Stimulated activated memory B cell treated with anti-CD40 and anti-IgM and Interleukin-4, amounts not matched to agents 10 μg/mL and 1 μg/mL and 100 μg/mL, for 72 hours (primary cell): ENCODE measurements around the gene PPEF2.
"Not testable (repeated sequence)": the region's sequence is repeated elsewhere in the genome, so short reads cannot be mapped to it uniquely, and the experiment has no call there.

Source experiments
- ATAC-seq: fragments of 150-1000 bp; cut with Tn5 transposase; 2 replicates; pipeline ENCODE4 v1.10.0; 2021
- H3K27ac Mint-ChIP-seq: one replicate; pipeline ENCODE4 v1.8.0; 2022; ENCODE audit warnings: mild to moderate bottlenecking, mixed read lengths
- H3K27me3 Mint-ChIP-seq: one replicate; pipeline ENCODE4 v1.8.0; 2022; ENCODE audit warnings: mixed read lengths
- H3K36me3 Mint-ChIP-seq: one replicate; pipeline ENCODE4 v1.8.0; 2022; ENCODE audit warnings: mixed read lengths
- H3K4me1 Mint-ChIP-seq: one replicate; pipeline ENCODE4 v1.8.0; 2022; ENCODE audit warnings: mixed read lengths
- H3K4me3 Mint-ChIP-seq: one replicate; pipeline ENCODE4 v1.8.0; 2022; ENCODE audit warnings: mild to moderate bottlenecking, moderate library complexity, mixed read lengths
- H3K9me3 Mint-ChIP-seq: one replicate; pipeline ENCODE4 v1.8.0; 2022; ENCODE audit warnings: mixed read lengths

PPEF2 gene

GRCh38 chr4:75902352-75902751 lies at the start of gene PPEF2:
Gene PPEF2, minus strand, starts transcription at chr4:75902452. Its CDS starts 6,127 bp downstream, at chr4:75896325.
- H3K27me3 Mint-ChIP-seq = no peaks in the 10 kb centered on the region
- ATAC-seq = no peak
- H3K4me3 Mint-ChIP-seq = peak within 1 kb of the TSS; percentile 34
- H3K36me3 Mint-ChIP-seq = no peaks in the 10 kb centered on the region
- peak within 1 kb of the TSS; percentile 31 for H3K27ac Mint-ChIP-seq
- peaks cover 16% of the 10 kb centered on the region for H3K4me1 Mint-ChIP-seq
- H3K9me3 Mint-ChIP-seq = peaks cover 3% of the 10 kb centered on the region

DNA sequence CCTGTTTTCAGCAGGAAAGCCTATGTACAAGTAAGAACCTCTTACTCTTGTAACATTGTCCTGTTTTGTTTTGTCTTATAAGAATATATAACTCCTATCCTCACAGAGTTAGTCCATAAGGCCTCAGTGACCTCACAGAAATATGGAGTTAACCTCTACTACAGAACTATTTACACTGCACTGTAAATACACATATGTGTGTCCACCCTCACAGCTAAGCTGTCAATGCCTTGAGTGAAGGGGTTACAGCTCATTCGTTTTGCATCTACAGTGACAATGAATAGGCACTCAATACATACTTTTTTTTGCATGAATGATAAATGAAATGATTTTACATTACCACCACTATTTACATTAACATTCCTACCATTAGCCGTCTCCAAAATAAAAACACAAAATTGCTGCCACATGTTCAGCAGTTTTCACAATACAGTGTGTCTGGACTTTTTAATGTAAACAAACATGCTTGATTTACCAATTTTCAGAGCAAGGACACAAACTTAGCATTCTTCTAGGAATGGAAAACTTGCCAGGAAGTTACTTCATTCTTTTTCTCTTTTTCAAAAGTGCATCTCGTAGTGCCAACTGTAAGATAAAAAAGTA lies 48.1 kb upstream of the PPEF2 start:
- H3K4me3 Mint-ChIP-seq = no peak overlapping the region
- no peaks in the 10 kb centered on the region for H3K27me3 Mint-ChIP-seq
- no peak overlapping the region for H3K27ac Mint-ChIP-seq
- peaks cover 37% of the 10 kb centered on the region for H3K36me3 Mint-ChIP-seq
- no peak for ATAC-seq
- peaks cover 30% of the 10 kb centered on the region for H3K4me1 Mint-ChIP-seq
- H3K9me3 Mint-ChIP-seq = no peaks in the 10 kb centered on the region

GRCh38 chr4:75948822-75949444 lies 46.7 kb upstream of the PPEF2 start:
- H3K4me3 Mint-ChIP-seq = no peak overlapping the region
- H3K4me1 Mint-ChIP-seq = peaks cover 30% of the 10 kb centered on the region
- ATAC-seq = peak; percentile 67
- no peaks in the 10 kb centered on the region for H3K9me3 Mint-ChIP-seq
- H3K27ac Mint-ChIP-seq = peak overlapping the region; percentile 42
- H3K27me3 Mint-ChIP-seq = no peaks in the 10 kb centered on the region
- H3K36me3 Mint-ChIP-seq = peaks cover 32% of the 10 kb centered on the region

DNA sequence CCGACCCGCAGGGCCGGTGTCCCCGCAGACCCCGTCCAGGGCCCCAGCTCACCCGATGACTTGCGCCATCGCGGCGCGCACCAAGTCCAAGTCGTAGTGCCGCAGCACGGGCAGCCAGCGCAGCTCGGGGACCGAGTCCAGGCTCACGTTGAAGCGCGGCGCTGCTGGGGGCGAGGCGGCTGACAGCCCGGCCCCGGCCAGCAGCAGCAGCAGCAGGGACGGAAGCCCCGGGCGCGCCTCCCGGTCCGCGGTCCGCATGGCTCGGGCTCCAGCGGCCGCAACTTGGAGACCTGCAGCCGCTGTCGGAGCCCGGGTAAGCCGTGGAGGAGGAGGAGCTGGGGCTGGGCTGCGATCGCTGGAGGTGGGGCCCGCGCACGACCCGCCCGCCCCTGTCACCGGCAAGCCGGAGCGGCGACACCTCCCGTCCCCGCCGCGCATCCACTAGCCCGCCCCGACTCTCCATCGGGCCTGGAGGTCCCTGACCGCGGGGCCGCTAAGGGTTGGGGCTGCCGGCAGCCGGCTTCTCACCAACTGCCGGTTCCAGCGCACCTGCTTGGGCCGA lies 38.5 kb upstream of the PPEF2 start, which contains the start of gene NAAA:
NAAA (minus strand) TSS at position 322 of the 562 bp plus-strand sequence; CDS start at position 258, 64 bp downstream.
- peak; percentile 92 for ATAC-seq
- no peaks in the 10 kb centered on the region for H3K9me3 Mint-ChIP-seq

GRCh38 chr4:75939890-75940691 lies 37.8 kb upstream of the PPEF2 start:
- no peaks in the 10 kb centered on the region for H3K27me3 Mint-ChIP-seq
- peaks cover 5% of the 10 kb centered on the region for H3K36me3 Mint-ChIP-seq
- no peaks in the 10 kb centered on the region for H3K9me3 Mint-ChIP-seq
- peaks cover 30% of the 10 kb centered on the region for H3K4me1 Mint-ChIP-seq
- H3K4me3 Mint-ChIP-seq = peak overlapping the region; percentile 94
- H3K27ac Mint-ChIP-seq = peak overlapping the region; percentile 99
- ATAC-seq = peak; percentile 89

More for the DNA sequence above, 38.5 kb upstream of the PPEF2 start, which contains the start of gene NAAA:
- peaks cover 5% of the 10 kb centered on the region for H3K36me3 Mint-ChIP-seq
- peaks cover 30% of the 10 kb centered on the region for H3K4me1 Mint-ChIP-seq
- H3K27ac Mint-ChIP-seq = peak within 1 kb of the TSS; percentile 99
- H3K4me3 Mint-ChIP-seq = peak within 1 kb of the TSS; percentile 94
- H3K27me3 Mint-ChIP-seq = no peaks in the 10 kb centered on the region

DNA sequence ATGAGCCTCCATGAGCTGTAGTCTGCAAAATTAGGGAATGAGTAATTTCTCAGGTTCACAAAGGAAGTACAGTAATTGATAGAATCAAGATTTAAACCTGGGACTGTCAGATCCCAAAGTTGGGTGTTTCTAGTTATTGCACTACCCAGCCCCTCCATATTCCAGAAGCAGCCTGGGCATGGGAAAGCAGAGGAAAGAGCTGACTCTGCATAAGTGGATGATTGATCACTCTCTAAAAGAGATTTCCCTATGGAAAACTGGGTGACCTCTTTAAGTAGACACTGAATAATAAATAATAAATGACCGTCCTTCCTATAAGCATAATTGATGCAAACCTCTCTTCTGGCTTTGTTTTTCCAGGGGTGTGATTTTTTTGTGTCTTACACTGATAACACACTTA lies 33.4 kb upstream of the PPEF2 start:
- no peak for ATAC-seq
- Mint-ChIP-seq H3K27me3 (no peaks in the 10 kb centered on the region), H3K36me3 (peaks cover 10% of the 10 kb centered on the region), H3K9me3 (no peaks in the 10 kb centered on the region), H3K4me3 (no peak overlapping the region), H3K27ac (no peak overlapping the region), H3K4me1 (peaks cover 22% of the 10 kb centered on the region)

DNA sequence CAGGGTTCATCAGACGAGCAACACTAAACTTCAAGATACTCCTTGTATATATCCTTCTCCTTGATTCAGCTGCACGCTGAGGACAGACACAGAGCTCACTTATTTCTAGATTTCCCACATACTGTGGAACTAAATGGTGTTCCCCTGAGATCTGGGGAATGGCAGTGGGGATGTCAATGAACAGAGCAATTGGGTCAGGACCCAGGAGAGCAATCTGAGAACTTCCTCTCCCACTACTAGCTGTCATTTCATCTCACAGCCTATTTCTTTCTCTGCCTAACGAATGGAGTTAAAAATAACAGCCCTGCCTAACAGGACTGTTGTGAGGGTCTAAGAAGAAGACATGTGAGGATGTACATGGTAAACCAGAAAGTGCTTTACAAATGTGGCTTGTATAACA lies 27.9 kb upstream of the PPEF2 start:
- H3K36me3 Mint-ChIP-seq = peaks cover 42% of the 10 kb centered on the region
- no peaks in the 10 kb centered on the region for H3K27me3 Mint-ChIP-seq
- H3K4me1 Mint-ChIP-seq = no peaks in the 10 kb centered on the region
- H3K4me3 Mint-ChIP-seq = no peak overlapping the region
- no peak overlapping the region for H3K27ac Mint-ChIP-seq
- no peak for ATAC-seq
- no peaks in the 10 kb centered on the region for H3K9me3 Mint-ChIP-seq

- not testable (repeated sequence) for H3K4me3 Mint-ChIP-seq, H3K4me1 Mint-ChIP-seq, H3K27me3 Mint-ChIP-seq, H3K9me3 Mint-ChIP-seq, H3K27ac Mint-ChIP-seq, ATAC-seq
- peaks cover 73% of the 10 kb centered on the region for H3K36me3 Mint-ChIP-seq
These were observed 22.7 kb upstream of the PPEF2 start for GRCh38 chr4:75924916-75925315.

- Mint-ChIP-seq H3K4me1 (no peaks in the 10 kb centered on the region), H3K9me3 (no peaks in the 10 kb centered on the region), H3K4me3 (no peak overlapping the region), H3K36me3 (peaks cover 70% of the 10 kb centered on the region), H3K27ac (no peak overlapping the region), H3K27me3 (no peaks in the 10 kb centered on the region)
- no peak for ATAC-seq
These were observed 22.1 kb upstream of the PPEF2 start for GRCh38 chr4:75924309-75924827.

DNA sequence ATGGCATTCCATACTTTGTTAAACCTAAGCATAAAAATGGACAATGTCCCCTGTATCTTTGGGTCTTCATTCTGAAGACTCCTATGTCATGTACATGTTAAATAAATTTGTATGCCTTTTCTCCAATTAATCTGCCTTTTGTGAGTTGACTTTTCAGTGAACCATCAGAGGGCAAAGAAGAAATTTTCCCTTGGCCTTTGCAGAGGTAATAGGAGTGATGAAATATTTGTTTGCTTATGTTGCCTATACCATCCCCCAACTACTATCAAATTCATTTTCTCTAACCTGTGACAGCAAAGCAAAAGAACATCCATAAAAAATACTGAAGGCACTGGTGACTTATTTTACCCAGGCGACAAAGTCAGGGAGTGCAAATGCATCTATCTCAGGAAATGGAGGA lies 20.3 kb upstream of the PPEF2 start:
- no peak for ATAC-seq
- no peaks in the 10 kb centered on the region for H3K27me3 Mint-ChIP-seq
- no peaks in the 10 kb centered on the region for H3K4me1 Mint-ChIP-seq
- H3K4me3 Mint-ChIP-seq = no peak overlapping the region
- no peaks in the 10 kb centered on the region for H3K9me3 Mint-ChIP-seq
- no peak overlapping the region for H3K27ac Mint-ChIP-seq
- H3K36me3 Mint-ChIP-seq = peaks cover 60% of the 10 kb centered on the region

DNA sequence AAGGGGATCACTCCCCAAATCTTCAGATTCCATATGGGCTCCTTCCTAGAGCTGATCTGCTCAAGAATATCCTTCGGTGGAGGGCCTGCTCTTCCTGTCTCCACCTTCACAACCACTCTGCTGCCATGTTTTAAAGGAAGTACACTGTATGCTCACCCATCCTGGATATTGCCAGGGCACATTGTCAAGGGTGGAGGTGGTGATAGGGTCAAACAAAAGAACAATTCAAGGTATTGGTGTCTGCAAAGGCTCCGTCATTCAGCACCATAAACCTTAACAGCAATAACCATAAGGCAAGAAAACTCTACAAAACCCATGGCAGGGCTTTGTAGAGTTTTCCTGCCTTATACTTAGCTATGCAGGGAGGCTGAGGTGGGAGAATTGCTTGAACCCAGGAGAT lies 19.7 kb upstream of the PPEF2 start:
- H3K27me3 Mint-ChIP-seq = no peaks in the 10 kb centered on the region
- no peaks in the 10 kb centered on the region for H3K9me3 Mint-ChIP-seq
- no peak for ATAC-seq
- H3K36me3 Mint-ChIP-seq = peaks cover 56% of the 10 kb centered on the region
- H3K4me1 Mint-ChIP-seq = no peaks in the 10 kb centered on the region
- H3K27ac Mint-ChIP-seq = no peak overlapping the region
- H3K4me3 Mint-ChIP-seq = no peak overlapping the region

DNA sequence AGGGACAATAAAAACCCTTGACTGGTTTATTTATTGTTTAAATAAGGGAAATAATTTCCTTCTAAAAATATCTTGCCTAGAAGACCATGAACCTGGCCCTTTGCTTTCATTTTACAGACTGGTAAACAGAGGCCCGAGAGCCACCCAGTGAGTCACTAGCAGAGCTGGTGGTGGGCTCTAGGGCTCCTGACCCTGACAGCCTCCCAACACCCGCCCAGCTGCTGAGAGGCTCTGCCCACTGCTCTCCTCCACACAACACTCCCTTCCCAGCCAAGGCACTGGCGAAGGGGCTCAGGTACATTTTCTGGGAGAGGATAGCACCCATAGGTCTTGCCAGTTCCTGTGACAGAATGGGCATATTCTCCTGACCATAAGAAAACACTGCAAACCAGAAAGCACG lies 18.1 kb upstream of the PPEF2 start:
- Mint-ChIP-seq H3K27me3 (no peaks in the 10 kb centered on the region), H3K36me3 (peaks cover 53% of the 10 kb centered on the region), H3K9me3 (no peaks in the 10 kb centered on the region), H3K27ac (no peak overlapping the region), H3K4me3 (no peak overlapping the region), H3K4me1 (no peaks in the 10 kb centered on the region)
- no peak for ATAC-seq

DNA sequence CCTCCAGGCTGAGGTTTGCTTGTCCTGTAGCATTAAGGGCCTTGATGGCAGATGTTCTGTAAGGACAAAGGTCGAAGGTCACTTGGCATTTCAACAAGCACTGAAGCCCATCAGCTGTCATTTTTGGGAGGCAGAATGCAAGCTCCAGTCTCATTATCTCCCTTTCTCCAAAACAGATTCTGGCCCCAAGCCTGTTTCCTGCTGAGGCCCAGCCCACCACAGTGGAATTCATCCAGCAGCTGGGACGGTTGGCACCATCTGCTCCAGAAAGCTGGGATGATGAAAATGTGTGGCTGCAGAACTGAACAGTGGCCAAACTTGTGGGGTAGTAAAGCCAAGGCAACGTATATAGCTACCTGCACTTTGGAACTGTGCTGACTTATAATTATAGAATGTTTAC lies 17.7 kb upstream of the PPEF2 start:
- Mint-ChIP-seq H3K27ac (no peak overlapping the region), H3K27me3 (no peaks in the 10 kb centered on the region), H3K4me1 (no peaks in the 10 kb centered on the region)

DNA sequence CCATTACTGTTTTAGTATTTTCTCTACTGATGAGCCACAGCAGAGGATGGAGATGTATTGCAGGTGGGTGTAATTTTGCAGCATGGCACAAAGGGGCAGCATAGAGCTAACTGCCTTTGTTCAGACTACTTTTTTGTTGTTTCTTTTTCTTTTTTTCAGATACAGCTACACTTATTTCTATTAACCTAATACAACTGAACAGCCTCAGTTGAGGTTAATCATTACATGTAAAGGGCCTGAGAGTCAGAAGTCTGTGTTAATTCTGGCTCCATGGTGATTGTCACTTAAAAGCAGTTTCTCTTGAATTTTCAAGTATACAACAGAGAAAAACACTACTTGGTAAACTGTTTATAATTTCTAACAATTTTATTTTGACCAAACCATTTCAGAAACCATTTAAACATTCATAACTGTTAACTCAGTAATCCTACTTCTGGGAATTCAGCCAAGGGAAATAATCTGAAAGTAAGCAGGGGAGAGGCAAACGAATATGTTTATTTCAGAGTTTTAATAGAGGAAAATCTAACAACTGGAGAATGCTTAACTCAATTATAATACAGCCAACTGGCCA lies 13.9 kb upstream of the PPEF2 start:
- peaks cover 37% of the 10 kb centered on the region for H3K36me3 Mint-ChIP-seq
- H3K9me3 Mint-ChIP-seq = no peaks in the 10 kb centered on the region
- no peaks in the 10 kb centered on the region for H3K27me3 Mint-ChIP-seq
- no peak for ATAC-seq
- no peak overlapping the region for H3K27ac Mint-ChIP-seq
- H3K4me3 Mint-ChIP-seq = no peak overlapping the region
- H3K4me1 Mint-ChIP-seq = no peaks in the 10 kb centered on the region

More for the DNA sequence above, 17.7 kb upstream of the PPEF2 start:
- H3K36me3 Mint-ChIP-seq = peaks cover 49% of the 10 kb centered on the region
- ATAC-seq = no peak
- no peaks in the 10 kb centered on the region for H3K9me3 Mint-ChIP-seq
- no peak overlapping the region for H3K4me3 Mint-ChIP-seq

DNA sequence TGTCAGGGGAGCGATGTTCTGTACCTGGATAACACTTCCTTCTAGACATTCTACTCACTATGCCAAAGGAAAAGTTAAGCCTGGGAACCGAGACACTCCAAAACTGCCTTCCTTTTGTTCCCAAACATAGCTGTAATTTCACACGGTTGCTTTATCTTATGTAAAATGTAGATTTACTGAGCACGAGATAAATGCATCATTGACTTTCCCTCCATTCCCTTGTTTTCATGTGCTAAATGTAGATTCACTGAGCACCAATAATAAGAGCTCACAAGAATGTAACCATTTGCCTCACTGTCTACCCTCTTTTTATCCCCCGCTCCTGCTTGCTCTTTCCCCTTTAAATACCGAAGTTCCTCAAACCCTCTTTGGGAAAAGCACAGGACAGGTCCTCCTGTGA lies 10.7 kb upstream of the PPEF2 start:
- Mint-ChIP-seq H3K4me1 (peaks cover 6% of the 10 kb centered on the region), H3K27ac (no peak overlapping the region), H3K27me3 (no peaks in the 10 kb centered on the region), H3K4me3 (no peak overlapping the region), H3K36me3 (peaks cover 38% of the 10 kb centered on the region), H3K9me3 (peaks cover 3% of the 10 kb centered on the region)
- no peak for ATAC-seq
